GM12878 (cell line): ENCODE measurements around the gene PYGO2. TPM values are rescaled to one million over a fixed set of nuclear protein-coding genes. Genes with fewer than 3 reads are reported as not detected.

Experiments
- BCL11A ChIP-seq: IDR thresholded peaks from 2 replicates; pipeline ENCODE4 v1.6.1; 2011; ENCODE audit warnings: low read depth, low read length
- BHLHE40 ChIP-seq, 2 experiments: fragments of 450-650 bp in 1 of 2; IDR thresholded peaks; 2 replicates each; pipeline ENCODE4 v1.6.1; 2011 to 2017; ENCODE audit warnings: low read depth in 2 of 2, borderline replicate concordance in 1 of 2, improper control_type of control experiment in 1 of 2, low read length in 1 of 2, mild to moderate bottlenecking in 1 of 2
- CHD1 ChIP-seq: IDR thresholded peaks from 2 replicates; pipeline ENCODE4 v1.6.1; 2012; ENCODE audit warnings: low read depth, low read length, improper control_type of control experiment
- CREB1 ChIP-seq: IDR thresholded peaks from 2 replicates; pipeline ENCODE4 v1.6.1; 2012; ENCODE audit warnings: low read depth, mild to moderate bottlenecking, inconsistent platforms
- EGR1 ChIP-seq, 2 experiments: IDR thresholded peaks; 1 replicate in 1 of 2; 2 replicates in 1 of 2; pipeline ENCODE4 v1.6.1; 2011 to 2012; ENCODE audit warnings: low read depth in 2 of 2, low read length in 2 of 2, borderline replicate concordance in 1 of 2, mild to moderate bottlenecking in 1 of 2, moderate library complexity in 1 of 2
- FOS ChIP-seq: IDR thresholded peaks from 3 replicates; pipeline ENCODE4 v1.6.1; 2011; ENCODE audit warnings: borderline replicate concordance; ENCODE audit not compliant: insufficient read length; ENCODE audit errors: extremely low read depth
- HDAC6 ChIP-seq: fragments of 200-600 bp; sonication (generic); IDR thresholded peaks from one replicate; pipeline ENCODE4 v1.8.0; 2017; ENCODE audit warnings: antibody characterized with exemption; ENCODE audit not compliant: unreplicated experiment
- HDGF ChIP-seq: fragments of 450-650 bp; IDR thresholded peaks from 2 replicates; pipeline ENCODE4 v1.6.1; 2016; ENCODE audit warnings: antibody characterized with exemption
- KLF5 ChIP-seq: fragments of 450-650 bp; IDR thresholded peaks from 2 replicates; pipeline ENCODE4 v1.6.1; 2014; ENCODE audit warnings: mild to moderate bottlenecking; ENCODE audit not compliant: partially characterized antibody
- MTA3 ChIP-seq: IDR thresholded peaks from 2 replicates; pipeline ENCODE4 v1.6.1; 2012; ENCODE audit warnings: low read length, inconsistent platforms, borderline replicate concordance
- MYB ChIP-seq: fragments of 150-350 bp; IDR thresholded peaks from 2 replicates; pipeline ENCODE4 v1.6.1; 2014; ENCODE audit warnings: mild to moderate bottlenecking, low read depth, low read length, borderline replicate concordance
- NFXL1 ChIP-seq: fragments of 450-650 bp; IDR thresholded peaks from 2 replicates; pipeline ENCODE4 v1.6.1; 2017; ENCODE audit warnings: antibody characterized with exemption, mild to moderate bottlenecking, borderline replicate concordance
- NFYA ChIP-seq: IDR thresholded peaks from 2 replicates; pipeline ENCODE4 v1.6.1; 2011; ENCODE audit warnings: low read depth, mild to moderate bottlenecking, low read length, improper control_type of control experiment, borderline replicate concordance
- POU2F2 ChIP-seq: IDR thresholded peaks from 3 replicates; pipeline ENCODE4 v1.6.1; 2011; ENCODE audit warnings: low read depth, mild to moderate bottlenecking, low read length, borderline replicate concordance
- RAD21 ChIP-seq: IDR thresholded peaks from 2 replicates; pipeline ENCODE4 v1.6.1; 2011; ENCODE audit warnings: mild to moderate bottlenecking, low read depth, low read length, moderate library complexity; ENCODE audit not compliant: insufficient read depth
- SIX5 ChIP-seq: IDR thresholded peaks from 2 replicates; pipeline ENCODE4 v1.6.1; 2011; ENCODE audit warnings: mild to moderate bottlenecking, low read depth, low read length, moderate library complexity; ENCODE audit not compliant: severe bottlenecking
- SPI1 ChIP-seq: IDR thresholded peaks from 2 replicates; pipeline ENCODE4 v1.6.1; 2011; ENCODE audit warnings: low read depth, mild to moderate bottlenecking, low read length, moderate library complexity, borderline replicate concordance; ENCODE audit not compliant: insufficient read depth
- SUZ12 ChIP-seq: fragments of 200-600 bp; sonication (generic); IDR thresholded peaks from one replicate; pipeline ENCODE4 v1.6.1; 2018; ENCODE audit warnings: antibody characterized with exemption, mild to moderate bottlenecking; ENCODE audit not compliant: unreplicated experiment
- TCF12 ChIP-seq: IDR thresholded peaks from 2 replicates; pipeline ENCODE4 v1.6.1; 2011; ENCODE audit warnings: low read depth, mild to moderate bottlenecking, low read length
- TCF7 ChIP-seq: IDR thresholded peaks from 2 replicates; pipeline ENCODE4 v1.6.1; 2014; ENCODE audit warnings: antibody characterized with exemption, borderline replicate concordance
- WRNIP1 ChIP-seq: IDR thresholded peaks from 2 replicates; pipeline ENCODE4 v1.6.1; 2011; ENCODE audit warnings: low read depth, low read length, improper control_type of control experiment, borderline replicate concordance
- ZNF24 ChIP-seq: fragments of 450-650 bp; IDR thresholded peaks from 2 replicates; pipeline ENCODE4 v1.6.1; 2017; ENCODE audit warnings: antibody characterized with exemption, mild to moderate bottlenecking
- polyA plus RNA-seq, 11 experiments: library from polyadenylated mRNA; depleted of rRNA in 4 of 11; unstranded in 6 of 11; stranded (reverse) in 5 of 11; fragments of >200 nt; fragmentation: Nextera tagmentation in 4 of 11; fragmentation: Illumina TruSeq in 1 of 11; extraction: Ambion mirVana in 4 of 11; extraction: Trizol in 1 of 11; gene quantifications; 1 replicate in 1 of 11; 2 replicates in 10 of 11; pipeline versions ENCODE4 v1.2.1 to v1.2.3, GENCODE V29; 2011 to 2016; ENCODE audit warnings: inconsistent platforms in 2 of 11, missing spikeins in 2 of 11, low read depth in 1 of 11
- total RNA-seq, 4 experiments: library from RNA; depleted of rRNA in 3 of 4; stranded (reverse); fragments of >200 nt in 3 of 4; fragmentation: Illumina TruSeq in 1 of 4; extraction: Trizol in 1 of 4; gene quantifications; 2 replicates each; pipeline versions ENCODE4 v1.2.1 to v1.2.3, GENCODE V29; 2013 to 2021
- TF ChIP-seq, protein P1 (sequence below): IDR thresholded peaks from 2 replicates; pipeline ENCODE4 v1.6.1; 2011; ENCODE audit warnings: low read depth, low read length, improper control_type of control experiment, borderline replicate concordance
- TF ChIP-seq, protein P2 (sequence below): fragments of 150-350 bp; IDR thresholded peaks from 2 replicates; pipeline ENCODE4 v1.6.1; 2016; ENCODE audit warnings: low read depth, low read length
- TF ChIP-seq, protein P3 (sequence below): fragments of 450-650 bp; IDR thresholded peaks from 2 replicates; pipeline ENCODE4 v1.6.1; 2017; ENCODE audit warnings: low read depth, mild to moderate bottlenecking, moderate library complexity

PYGO2 gene
- total and polyA plus RNA-seq, 10 of the 15 experiments (the other 5 are each of a cell fraction or from before 2014, with no cell fraction given) = 8.1 to 33.8 (median 23.5) TPM

DNA sequence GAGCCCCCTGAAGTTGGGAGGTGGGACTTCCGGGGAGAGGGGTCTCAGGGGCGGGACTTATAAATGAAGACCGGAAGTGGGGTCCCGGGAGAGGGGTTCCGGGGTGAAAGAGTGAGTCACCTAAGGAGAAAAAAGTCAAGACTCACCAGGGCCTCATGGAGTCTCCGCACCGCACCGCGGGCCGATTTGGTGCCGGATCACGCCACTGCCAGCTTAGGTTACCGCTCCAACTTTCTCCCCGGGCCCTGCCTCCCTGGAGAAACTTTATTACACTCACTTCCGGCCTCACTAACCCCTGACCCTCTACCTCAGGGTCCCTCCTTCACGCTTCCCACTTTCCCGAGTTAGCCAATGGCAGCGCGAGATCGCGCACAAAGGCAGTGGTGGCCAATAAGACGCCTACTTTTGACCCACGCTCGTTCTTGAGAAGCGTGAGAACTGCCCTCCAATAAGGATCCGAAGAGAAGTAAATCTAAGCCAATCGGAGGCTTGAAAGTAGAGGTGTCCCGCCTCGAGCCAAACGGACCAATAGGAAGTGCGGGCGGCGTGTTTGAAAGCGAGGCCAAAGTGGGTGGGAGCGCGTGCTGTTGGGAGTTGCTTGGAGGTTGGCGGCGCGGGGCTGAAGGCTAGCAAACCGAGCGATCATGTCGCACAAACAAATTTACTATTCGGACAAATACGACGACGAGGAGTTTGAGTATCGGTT is 12.7 kb upstream of the PYGO2 start, which contains the start of gene CKS1B (continued):
- TF ChIP-seq, protein P1, sequence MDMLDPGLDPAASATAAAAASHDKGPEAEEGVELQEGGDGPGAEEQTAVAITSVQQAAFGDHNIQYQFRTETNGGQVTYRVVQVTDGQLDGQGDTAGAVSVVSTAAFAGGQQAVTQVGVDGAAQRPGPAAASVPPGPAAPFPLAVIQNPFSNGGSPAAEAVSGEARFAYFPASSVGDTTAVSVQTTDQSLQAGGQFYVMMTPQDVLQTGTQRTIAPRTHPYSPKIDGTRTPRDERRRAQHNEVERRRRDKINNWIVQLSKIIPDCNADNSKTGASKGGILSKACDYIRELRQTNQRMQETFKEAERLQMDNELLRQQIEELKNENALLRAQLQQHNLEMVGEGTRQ = no peak
- TF ChIP-seq NFYA (peak; percentile 92), SPI1 (no peak), FOS (peak; percentile 91), BHLHE40 (IDR thresholded peaks at IDR 0.05; ENCODE audit: borderline replicate concordance in 1 of 2, low read depth in 2 of 2, low read length in 1 of 2) (peak; percentile 78 to 84; a peak in 3 of 4 replicates), TCF12 (no peak), RAD21 (no peak), ZNF24 (no peak), TCF7 (no peak), CREB1 (peak; percentile 86), MYB (no peak), POU2F2 (no peak; the same call in 2 of the 3 replicates), MTA3 (no peak), NFXL1 (no peak), SIX5 (peak; percentile 21), SUZ12 (no peak), BCL11A (no peak), HDGF (no peak), CHD1 (no peak), KLF5 (peak; percentile 70), WRNIP1 (no peak), EGR1 (IDR thresholded peaks at IDR 0.05; ENCODE audit: borderline replicate concordance in 1 of 2, low read depth in 2 of 2, low read length in 2 of 2) (peak in 1 of 2 experiments; percentile 26; a peak in 1 of 3 replicates), HDAC6 (no peak)
- TF ChIP-seq, protein P2, sequence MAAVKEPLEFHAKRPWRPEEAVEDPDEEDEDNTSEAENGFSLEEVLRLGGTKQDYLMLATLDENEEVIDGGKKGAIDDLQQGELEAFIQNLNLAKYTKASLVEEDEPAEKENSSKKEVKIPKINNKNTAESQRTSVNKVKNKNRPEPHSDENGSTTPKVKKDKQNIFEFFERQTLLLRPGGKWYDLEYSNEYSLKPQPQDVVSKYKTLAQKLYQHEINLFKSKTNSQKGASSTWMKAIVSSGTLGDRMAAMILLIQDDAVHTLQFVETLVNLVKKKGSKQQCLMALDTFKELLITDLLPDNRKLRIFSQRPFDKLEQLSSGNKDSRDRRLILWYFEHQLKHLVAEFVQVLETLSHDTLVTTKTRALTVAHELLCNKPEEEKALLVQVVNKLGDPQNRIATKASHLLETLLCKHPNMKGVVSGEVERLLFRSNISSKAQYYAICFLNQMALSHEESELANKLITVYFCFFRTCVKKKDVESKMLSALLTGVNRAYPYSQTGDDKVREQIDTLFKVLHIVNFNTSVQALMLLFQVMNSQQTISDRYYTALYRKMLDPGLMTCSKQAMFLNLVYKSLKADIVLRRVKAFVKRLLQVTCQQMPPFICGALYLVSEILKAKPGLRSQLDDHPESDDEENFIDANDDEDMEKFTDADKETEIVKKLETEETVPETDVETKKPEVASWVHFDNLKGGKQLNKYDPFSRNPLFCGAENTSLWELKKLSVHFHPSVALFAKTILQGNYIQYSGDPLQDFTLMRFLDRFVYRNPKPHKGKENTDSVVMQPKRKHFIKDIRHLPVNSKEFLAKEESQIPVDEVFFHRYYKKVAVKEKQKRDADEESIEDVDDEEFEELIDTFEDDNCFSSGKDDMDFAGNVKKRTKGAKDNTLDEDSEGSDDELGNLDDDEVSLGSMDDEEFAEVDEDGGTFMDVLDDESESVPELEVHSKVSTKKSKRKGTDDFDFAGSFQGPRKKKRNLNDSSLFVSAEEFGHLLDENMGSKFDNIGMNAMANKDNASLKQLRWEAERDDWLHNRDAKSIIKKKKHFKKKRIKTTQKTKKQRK = peak; percentile 86
- TF ChIP-seq, protein P3, sequence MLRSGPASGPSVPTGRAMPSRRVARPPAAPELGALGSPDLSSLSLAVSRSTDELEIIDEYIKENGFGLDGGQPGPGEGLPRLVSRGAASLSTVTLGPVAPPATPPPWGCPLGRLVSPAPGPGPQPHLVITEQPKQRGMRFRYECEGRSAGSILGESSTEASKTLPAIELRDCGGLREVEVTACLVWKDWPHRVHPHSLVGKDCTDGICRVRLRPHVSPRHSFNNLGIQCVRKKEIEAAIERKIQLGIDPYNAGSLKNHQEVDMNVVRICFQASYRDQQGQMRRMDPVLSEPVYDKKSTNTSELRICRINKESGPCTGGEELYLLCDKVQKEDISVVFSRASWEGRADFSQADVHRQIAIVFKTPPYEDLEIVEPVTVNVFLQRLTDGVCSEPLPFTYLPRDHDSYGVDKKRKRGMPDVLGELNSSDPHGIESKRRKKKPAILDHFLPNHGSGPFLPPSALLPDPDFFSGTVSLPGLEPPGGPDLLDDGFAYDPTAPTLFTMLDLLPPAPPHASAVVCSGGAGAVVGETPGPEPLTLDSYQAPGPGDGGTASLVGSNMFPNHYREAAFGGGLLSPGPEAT = peak; percentile 96
